Panc1 (cell line): Measurements from ENCODE around the gene TMEM258. TPM values are rescaled to one million over a fixed set of nuclear protein-coding genes. Genes with fewer than 3 reads are reported as not detected.

Experiments used
- ATAC-seq: fragments of 200-7000 bp; cut with Tn5 transposase; 2 replicates; pipeline ENCODE4 v1.9.1; 2020; ENCODE audit warnings: mild to moderate bottlenecking, moderate library complexity
- BruUV-seq: library from RNA; stranded (reverse); fragments of 400-500 nt; replicated peaks from 2 replicates; lab custom pipeline; 2021; lab: Mats Ljungman, UMichigan
- CTCF ChIA-PET: fragments of 300-600 bp; sonication (Branson Sonifier 250); formaldehyde crosslinking; loops from one replicate; lab custom pipeline; 2022; ENCODE audit warnings: antibody characterized with exemption; lab: Charles Lee
- POLR2A ChIA-PET: fragments of 300-600 bp; sonication (Branson Sonifier 250); formaldehyde crosslinking; loops from one replicate; lab custom pipeline; 2022; ENCODE audit warnings: antibody characterized with exemption; lab: Charles Lee
- DNase-seq: peaks from one replicate; pipeline ENCODE4 v3.0.0-alpha.2; 2010; ENCODE audit warnings: low read depth, low spot score
- H3K27ac ChIP-seq: 2 replicates; pipeline ENCODE4 v1.5.1; 2011; ENCODE audit warnings: mild to moderate bottlenecking, low read length, inconsistent platforms
- H3K27me3 ChIP-seq: fragments of 200-500 bp; sonication (Bioruptor generic); 2 replicates; pipeline ENCODE4 v1.6.0; 2014; ENCODE audit warnings: low read length, inconsistent platforms; ENCODE audit not compliant: control insufficient read depth, insufficient read depth
- H3K36me3 ChIP-seq: fragments of 200-500 bp; sonication (Bioruptor generic); 2 replicates; pipeline ENCODE4 v1.5.1; 2014; ENCODE audit warnings: inconsistent platforms, mild to moderate bottlenecking, low read length, moderate library complexity; ENCODE audit not compliant: control insufficient read depth, insufficient read depth
- H3K4me1 ChIP-seq: 2 replicates; pipeline ENCODE4 v1.5.1; 2011; ENCODE audit warnings: inconsistent platforms, mild to moderate bottlenecking, low read length, moderate library complexity; ENCODE audit not compliant: control insufficient read depth, insufficient read depth
- H3K4me3 ChIP-seq, 2 experiments: 2 replicates each; pipeline ENCODE4 v1.5.1; 2011 to 2012; ENCODE audit warnings: low read depth in 2 of 2, low read length in 2 of 2, mild to moderate bottlenecking in 2 of 2, inconsistent platforms in 1 of 2, moderate library complexity in 1 of 2
- H3K9me3 ChIP-seq: fragments of 200-500 bp; sonication (Bioruptor generic); 2 replicates; pipeline ENCODE4 v1.5.1; 2014; ENCODE audit warnings: low read depth, mild to moderate bottlenecking, inconsistent platforms, low read length, moderate library complexity; ENCODE audit not compliant: control insufficient read depth, insufficient read depth
- POLR2AphosphoS5 ChIP-seq: IDR thresholded peaks from 2 replicates; pipeline ENCODE4 v1.6.1; 2012; ENCODE audit warnings: mild to moderate bottlenecking, low read depth, low read length, moderate library complexity
- SIN3A ChIP-seq: IDR thresholded peaks from 2 replicates; pipeline ENCODE4 v1.6.1; 2012; ENCODE audit warnings: low read depth, mild to moderate bottlenecking, low read length, moderate library complexity, borderline replicate concordance; ENCODE audit not compliant: insufficient read depth
- TCF7L2 ChIP-seq: IDR thresholded peaks from 2 replicates; pipeline ENCODE4 v1.6.1; 2011; ENCODE audit warnings: mild to moderate bottlenecking, low read depth, low read length, inconsistent platforms
- in situ Hi-C: cut with HindIII; loops from 2 replicates; pipeline ENCODE4 v1.10.0; 2016; ENCODE audit warnings: low sequenced_read_pairs, low pct_unique_long_range_greater_than_20kb
- intact Hi-C: fragments of 100-400 bp; cut with micrococcal nuclease; formaldehyde crosslinking; loops from one replicate; pipeline ENCODE4 v1.10.0; 2022; ENCODE audit not compliant: unreplicated experiment
- total RNA-seq: library from RNA; stranded (reverse); gene quantifications from one replicate; pipeline ENCODE4 v1.2.1, GENCODE V29; 2021; ENCODE audit not compliant: unreplicated experiment
- TF ChIP-seq, protein P1 (sequence below): fragments of 450-650 bp; IDR thresholded peaks from 2 replicates; pipeline ENCODE4 v1.5.1; 2017; ENCODE audit warnings: mild to moderate bottlenecking
- TF ChIP-seq, protein P2 (sequence below), 2 experiments: IDR thresholded peaks; 2 replicates each; pipeline ENCODE4 v1.6.1; 2011 to 2012; ENCODE audit warnings: low read depth in 2 of 2, control low read depth in 1 of 2, low read length in 1 of 2, mild to moderate bottlenecking in 1 of 2, moderate library complexity in 1 of 2; ENCODE audit not compliant: insufficient read depth in 1 of 2

The TMEM258 gene
- total RNA-seq, 1 experiment from 2014 or later = 139 TPM

DNA sequence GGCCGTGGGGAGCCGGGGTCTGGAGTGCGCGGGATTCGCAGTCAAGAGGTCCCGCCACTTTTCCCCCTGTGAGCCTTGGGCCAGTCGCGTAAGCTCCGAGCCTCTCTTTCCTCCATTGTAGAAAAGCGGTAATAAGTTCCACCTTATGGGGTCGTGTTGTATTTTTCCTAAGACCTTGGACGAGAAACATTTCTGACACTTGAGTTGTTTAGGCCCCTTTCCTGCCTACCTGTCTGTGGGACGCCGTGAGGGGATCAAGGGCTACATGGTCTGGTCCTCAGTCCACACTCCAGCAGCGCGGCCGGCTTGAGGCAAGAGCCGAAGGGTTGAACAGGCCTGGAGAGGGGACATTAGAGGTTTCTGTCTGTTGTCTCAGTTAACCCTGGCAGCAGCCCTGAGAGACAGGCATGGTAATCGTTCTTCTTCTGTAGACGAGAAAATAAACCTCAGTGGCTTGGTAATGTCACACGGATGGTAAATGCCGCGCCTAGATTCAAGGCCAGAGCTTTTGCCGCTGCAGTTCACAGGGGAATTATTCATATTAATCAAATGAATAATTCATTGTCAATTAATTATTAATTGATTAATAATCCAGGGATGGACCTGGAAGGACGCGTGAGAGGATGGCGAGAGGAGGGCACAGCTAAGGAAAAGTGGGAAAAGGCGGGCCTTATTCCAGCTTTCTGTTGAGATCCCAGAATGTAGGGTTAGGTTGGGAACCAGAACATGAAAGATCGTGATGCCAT, 857 bp upstream of the TMEM258 start:
- in situ Hi-C loops = no loop called here
- no peaks in the 10 kb centered on the region for H3K9me3 ChIP-seq
- H3K27me3 ChIP-seq = no peaks in the 10 kb centered on the region
- H3K36me3 ChIP-seq = peaks cover 7% of the 10 kb centered on the region; the same call in 1 of the 2 replicates
- ATAC-seq (peak; percentile 64), DNase-seq (no peak)
- H3K4me1 ChIP-seq = peaks cover 9% of the 10 kb centered on the region
- TF ChIP-seq, protein P1, sequence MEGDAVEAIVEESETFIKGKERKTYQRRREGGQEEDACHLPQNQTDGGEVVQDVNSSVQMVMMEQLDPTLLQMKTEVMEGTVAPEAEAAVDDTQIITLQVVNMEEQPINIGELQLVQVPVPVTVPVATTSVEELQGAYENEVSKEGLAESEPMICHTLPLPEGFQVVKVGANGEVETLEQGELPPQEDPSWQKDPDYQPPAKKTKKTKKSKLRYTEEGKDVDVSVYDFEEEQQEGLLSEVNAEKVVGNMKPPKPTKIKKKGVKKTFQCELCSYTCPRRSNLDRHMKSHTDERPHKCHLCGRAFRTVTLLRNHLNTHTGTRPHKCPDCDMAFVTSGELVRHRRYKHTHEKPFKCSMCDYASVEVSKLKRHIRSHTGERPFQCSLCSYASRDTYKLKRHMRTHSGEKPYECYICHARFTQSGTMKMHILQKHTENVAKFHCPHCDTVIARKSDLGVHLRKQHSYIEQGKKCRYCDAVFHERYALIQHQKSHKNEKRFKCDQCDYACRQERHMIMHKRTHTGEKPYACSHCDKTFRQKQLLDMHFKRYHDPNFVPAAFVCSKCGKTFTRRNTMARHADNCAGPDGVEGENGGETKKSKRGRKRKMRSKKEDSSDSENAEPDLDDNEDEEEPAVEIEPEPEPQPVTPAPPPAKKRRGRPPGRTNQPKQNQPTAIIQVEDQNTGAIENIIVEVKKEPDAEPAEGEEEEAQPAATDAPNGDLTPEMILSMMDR = no peak
- no peak for TF ChIP-seq SIN3A
- no peak for TF ChIP-seq TCF7L2
- no peak for TF ChIP-seq POLR2AphosphoS5
- TF ChIP-seq, protein P2, sequence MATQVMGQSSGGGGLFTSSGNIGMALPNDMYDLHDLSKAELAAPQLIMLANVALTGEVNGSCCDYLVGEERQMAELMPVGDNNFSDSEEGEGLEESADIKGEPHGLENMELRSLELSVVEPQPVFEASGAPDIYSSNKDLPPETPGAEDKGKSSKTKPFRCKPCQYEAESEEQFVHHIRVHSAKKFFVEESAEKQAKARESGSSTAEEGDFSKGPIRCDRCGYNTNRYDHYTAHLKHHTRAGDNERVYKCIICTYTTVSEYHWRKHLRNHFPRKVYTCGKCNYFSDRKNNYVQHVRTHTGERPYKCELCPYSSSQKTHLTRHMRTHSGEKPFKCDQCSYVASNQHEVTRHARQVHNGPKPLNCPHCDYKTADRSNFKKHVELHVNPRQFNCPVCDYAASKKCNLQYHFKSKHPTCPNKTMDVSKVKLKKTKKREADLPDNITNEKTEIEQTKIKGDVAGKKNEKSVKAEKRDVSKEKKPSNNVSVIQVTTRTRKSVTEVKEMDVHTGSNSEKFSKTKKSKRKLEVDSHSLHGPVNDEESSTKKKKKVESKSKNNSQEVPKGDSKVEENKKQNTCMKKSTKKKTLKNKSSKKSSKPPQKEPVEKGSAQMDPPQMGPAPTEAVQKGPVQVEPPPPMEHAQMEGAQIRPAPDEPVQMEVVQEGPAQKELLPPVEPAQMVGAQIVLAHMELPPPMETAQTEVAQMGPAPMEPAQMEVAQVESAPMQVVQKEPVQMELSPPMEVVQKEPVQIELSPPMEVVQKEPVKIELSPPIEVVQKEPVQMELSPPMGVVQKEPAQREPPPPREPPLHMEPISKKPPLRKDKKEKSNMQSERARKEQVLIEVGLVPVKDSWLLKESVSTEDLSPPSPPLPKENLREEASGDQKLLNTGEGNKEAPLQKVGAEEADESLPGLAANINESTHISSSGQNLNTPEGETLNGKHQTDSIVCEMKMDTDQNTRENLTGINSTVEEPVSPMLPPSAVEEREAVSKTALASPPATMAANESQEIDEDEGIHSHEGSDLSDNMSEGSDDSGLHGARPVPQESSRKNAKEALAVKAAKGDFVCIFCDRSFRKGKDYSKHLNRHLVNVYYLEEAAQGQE (IDR thresholded peaks at IDR 0.05; ENCODE audit: insufficient read depth in 1 of 2, low read depth in 2 of 2, low read length in 1 of 2) = no peak
- intact Hi-C loops = no loop called here
- BruUV-seq = TSS peak; percentile 83
- H3K27ac ChIP-seq = peak overlapping the region; percentile 99
- H3K4me3 ChIP-seq = peak overlapping the region; percentile 99
- ChIA-PET POLR2A (interaction anchor here (0.6 to 1.4 kb wide), 3 partner anchors 22 to 426 kb away, joined by 3 to 4 read pairs (median 3); no protein-coding TSS in a partner anchor), CTCF (no interaction called here)

DNA sequence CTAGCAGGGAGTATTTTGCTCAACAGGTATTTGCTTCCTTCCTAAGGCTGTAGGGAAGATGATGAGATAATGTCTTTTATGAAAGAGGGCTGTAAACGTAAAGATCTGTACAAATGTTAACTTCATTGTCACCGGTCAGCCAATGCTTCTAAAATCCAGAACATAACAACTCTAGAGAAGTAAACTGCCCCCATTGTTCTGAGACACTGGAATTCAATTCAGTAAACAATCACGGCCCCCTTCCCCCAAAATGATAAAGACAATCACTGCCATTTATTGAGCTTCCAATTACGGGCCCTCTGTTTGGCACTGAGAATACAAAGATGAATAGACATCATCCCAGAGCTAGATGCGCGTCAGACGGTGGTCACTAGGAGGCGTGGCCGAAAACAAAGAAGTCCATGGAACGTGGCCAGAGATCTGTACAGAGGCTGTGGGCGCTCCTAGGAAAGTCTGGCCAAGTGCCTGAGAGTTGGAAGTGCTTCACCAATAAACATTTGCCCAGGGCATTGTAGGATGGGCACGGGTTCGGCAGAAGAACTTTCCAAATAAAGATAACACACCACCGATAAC, 576 bp downstream of the TMEM258 start:
- no peak for DNase-seq
- H3K4me1 ChIP-seq = peaks cover 4% of the 10 kb centered on the region
- H3K27ac ChIP-seq = peak overlapping the region; percentile 99
- no peaks in the 10 kb centered on the region for H3K9me3 ChIP-seq
- TF ChIP-seq, protein P1 = no peak
- TF ChIP-seq TCF7L2 (no peak), POLR2AphosphoS5 (no peak), SIN3A (no peak)
- TF ChIP-seq, protein P2 (IDR thresholded peaks at IDR 0.05; ENCODE audit: insufficient read depth in 1 of 2, low read depth in 2 of 2, low read length in 1 of 2) = no peak
- CTCF ChIA-PET = no interaction called here
- BruUV-seq = TSS peak; percentile 93
- H3K36me3 ChIP-seq = peaks cover 7% of the 10 kb centered on the region; the same call in 1 of the 2 replicates
- peak; percentile 36 for ATAC-seq
- in situ Hi-C loops (no loop called here), intact Hi-C loops (no loop called here)
- POLR2A ChIA-PET = no interaction called here
- H3K27me3 ChIP-seq = no peaks in the 10 kb centered on the region
- H3K4me3 ChIP-seq = peak overlapping the region; percentile 99
